Heart left ventricle (tissue), 16 donors: Measurements from ENCODE around the gene ABCA12. TPM values are rescaled to one million over a fixed set of nuclear protein-coding genes. Genes with fewer than 3 reads are reported as not detected.

Experiments
- ATAC-seq, 4 donors: fragments of 200-7000 bp; cut with Tn5 transposase; one replicate each; pipeline ENCODE4 v1.9.1; 2020 to 2022; ENCODE audit warnings: moderate library complexity in 4 of 4, mild to moderate bottlenecking in 3 of 4, moderate number of reproducible peaks in 1 of 4
- DNase-seq, 5 donors: peaks; one replicate each; pipeline ENCODE4 v3.0.0-alpha.2; 2020
- H3K27ac ChIP-seq, 12 donors: fragments of 200-600 bp; sonication (generic) in 4 of 12; one replicate each; pipeline versions ENCODE4 v1.5.0 to v1.8.0; 2016 to 2022; ENCODE audit warnings: mild to moderate bottlenecking in 2 of 12
- H3K27me3 ChIP-seq, 9 donors: fragments of 200-600 bp; sonication (generic) in 2 of 9; one replicate each; pipeline versions ENCODE4 v1.5.1 to v1.8.0; 2016 to 2022; ENCODE audit warnings: mild to moderate bottlenecking in 3 of 9
- H3K36me3 ChIP-seq, 9 donors: fragments of 200-600 bp; sonication (generic) in 2 of 9; one replicate each; pipeline versions ENCODE4 v1.5.0 to v1.8.0; 2018 to 2022; ENCODE audit warnings: mild to moderate bottlenecking in 2 of 9
- H3K4me1 ChIP-seq, 12 donors: fragments of 200-600 bp; sonication (generic) in 4 of 12; one replicate each; pipeline versions ENCODE4 v1.5.0 to v1.8.0; 2016 to 2022; ENCODE audit warnings: mild to moderate bottlenecking in 3 of 12
- H3K4me3 ChIP-seq, 12 donors: fragments of 200-600 bp; sonication (generic) in 4 of 12; one replicate each; pipeline versions ENCODE4 v1.5.0 to v1.8.0; 2017 to 2022; ENCODE audit warnings: mild to moderate bottlenecking in 9 of 12, moderate library complexity in 4 of 12
- H3K9me3 ChIP-seq, 12 donors: fragments of 200-600 bp; sonication (generic) in 4 of 12; one replicate each; pipeline versions ENCODE4 v1.5.0 to v1.8.0; 2016 to 2022; ENCODE audit warnings: mild to moderate bottlenecking in 1 of 12
- CTCF ChIP-seq, 12 donors: fragments of 200-600 bp; sonication (generic) in 4 of 12; IDR thresholded peaks; one replicate each; pipeline versions ENCODE4 v1.5.0 to v1.8.0; 2018 to 2022; ENCODE audit warnings: antibody characterized with exemption in 12 of 12, mild to moderate bottlenecking in 5 of 12
- POLR2A ChIP-seq, 2 donors: fragments of 450-650 bp; IDR thresholded peaks; one replicate each; pipeline ENCODE4 v1.6.1; 2017; ENCODE audit warnings: antibody characterized with exemption in 2 of 2, mild to moderate bottlenecking in 2 of 2, moderate library complexity in 2 of 2
- WGBS, 4 donors: extraction: QIAGEN DNeasy Blood & Tissue Kit in 2 of 4; methylation state at CpG; one replicate each; pipeline versions ENCODE4 v1.1.5 to v1.1.7; 2013 to 2018; 5-methylcytosine and 5-hydroxymethylcytosine counted together
- intact Hi-C, 10 donors: fragments of 100-400 bp; cut with DNase I; formaldehyde crosslinking; loops; one replicate each; pipeline versions ENCODE4 v1.11.1 to v1.14.2; 2022
- polyA plus RNA-seq, 2 donors: library from polyadenylated mRNA; stranded (reverse); fragments of 200-250 nt; gene quantifications; one replicate each; pipeline ENCODE4 v1.2.3, GENCODE V29; 2013
- total RNA-seq, 9 donors: library from RNA; depleted of rRNA in 2 of 9; stranded (reverse); fragments of >200 nt in 2 of 9; fragmentation: NEBNext Ultra II Directional in 3 of 9; extraction: Animal tissue kit (Norgen Biotek cat#: 25700) in 3 of 9; gene quantifications; one replicate each; pipeline versions ENCODE4 v1.1.0 to v1.2.4, GENCODE V29; 2016 to 2023
- donor health status: ischemic (EF 13 %, LVEDD 7.1; RV severe dilation, severe dysfunction).
- donor health status: healthy with polysubstance abuse.
- donor health status: DM: no; HTN: yes; CAD: no.
- donor health status: DM: no; HTN: no; CAD: no.
- donor health status: ischemic (EF 25% LVEDD 6.9; RV normal size, moderate dysfunction).
- donor health status: ischemic (EF 25% LVEDD 5.7; RV mildly dilated, moderate dysfunction).
- donor health status: healthy.
- donor health status: DM: yes; HTN: yes; CAD: no.
- donor health status: ischemic (EF 35%, LVEDD 5.7; RV mildly dilated, moderate dysfunction).
- donor health status: nonischemic (EF 11% LVEDD 7.7; RV severe dilation, severe dysfunction).
- donor health status: DM: yes; HTN: yes; CAD: no.
- donor health status: PGD.
- donor health status: ischemic (EF 29% LVEDD 5.4; RV normal size, mild dysfunction).
- donor health status: nonischemic (EF 23%, LVEDD 6.1; RV moderate dilation, normal function).

ABCA12 gene
- total and polyA plus RNA-seq, 11 donors = 0.02 TPM; not detected in 10

DNA sequence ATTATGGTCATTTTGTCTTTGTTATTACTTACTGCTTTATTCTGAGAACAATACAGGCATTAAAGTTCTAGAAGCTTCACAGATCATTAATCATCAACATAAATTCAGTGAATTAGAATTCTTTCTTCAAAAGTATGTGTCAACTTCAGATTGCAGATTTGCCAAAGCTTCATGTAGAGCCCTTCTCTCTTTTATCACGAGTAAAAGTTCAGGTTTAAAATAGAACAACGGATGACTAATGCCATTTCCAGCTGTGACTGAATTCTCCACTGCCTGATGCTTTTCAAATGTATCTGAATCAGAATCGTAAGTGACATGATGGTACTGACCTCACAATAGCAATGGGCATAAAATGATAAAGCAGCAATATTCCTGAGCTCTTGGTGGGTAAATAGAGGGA lies 116.0 kb downstream of the ABCA12 start:
- no peak for DNase-seq
- H3K27me3 ChIP-seq = no peaks in the 10 kb centered on the region
- H3K4me3 ChIP-seq = no peak overlapping the region
- 4 to 9% (median 7%) methylated on average over 3 of the region's 3 CpGs for WGBS, 4 donors
- H3K27ac ChIP-seq = peak overlapping the region in 8 of 12 donors; percentile 43 to 70 (median 60)
- TF ChIP-seq CTCF (IDR thresholded peaks at IDR 0.05) (no peak), POLR2A (IDR thresholded peaks at IDR 0.05) (no peak)
- no peaks in the 10 kb centered on the region for H3K9me3 ChIP-seq
- peaks cover 0 to 11% (median 3%) of the 10 kb centered on the region in 12 donors for H3K4me1 ChIP-seq
- ATAC-seq = peak in 3 of 4 donors; percentile 67 to 76 (median 75)
- no peaks in the 10 kb centered on the region for H3K36me3 ChIP-seq
- intact Hi-C loops = no loop called here

GRCh38 chr2:215020283-215020682 lies 118.1 kb downstream of the ABCA12 start:
- no peak overlapping the region for H3K4me3 ChIP-seq
- no peak for DNase-seq
- no peak overlapping the region for H3K27ac ChIP-seq
- no peaks in the 10 kb centered on the region for H3K9me3 ChIP-seq
- 46 to 50% (median 47%) methylated on average over 2 of the region's 2 CpGs for WGBS, 4 donors
- no peak for ATAC-seq
- TF ChIP-seq CTCF (IDR thresholded peaks at IDR 0.05) = no peak
- TF ChIP-seq POLR2A (IDR thresholded peaks at IDR 0.05) = no peak
- H3K4me1 ChIP-seq = peaks cover 0 to 11% (median 3%) of the 10 kb centered on the region in 12 donors
- H3K36me3 ChIP-seq = no peaks in the 10 kb centered on the region
- intact Hi-C loops = no loop called here
- H3K27me3 ChIP-seq = no peaks in the 10 kb centered on the region

DNA sequence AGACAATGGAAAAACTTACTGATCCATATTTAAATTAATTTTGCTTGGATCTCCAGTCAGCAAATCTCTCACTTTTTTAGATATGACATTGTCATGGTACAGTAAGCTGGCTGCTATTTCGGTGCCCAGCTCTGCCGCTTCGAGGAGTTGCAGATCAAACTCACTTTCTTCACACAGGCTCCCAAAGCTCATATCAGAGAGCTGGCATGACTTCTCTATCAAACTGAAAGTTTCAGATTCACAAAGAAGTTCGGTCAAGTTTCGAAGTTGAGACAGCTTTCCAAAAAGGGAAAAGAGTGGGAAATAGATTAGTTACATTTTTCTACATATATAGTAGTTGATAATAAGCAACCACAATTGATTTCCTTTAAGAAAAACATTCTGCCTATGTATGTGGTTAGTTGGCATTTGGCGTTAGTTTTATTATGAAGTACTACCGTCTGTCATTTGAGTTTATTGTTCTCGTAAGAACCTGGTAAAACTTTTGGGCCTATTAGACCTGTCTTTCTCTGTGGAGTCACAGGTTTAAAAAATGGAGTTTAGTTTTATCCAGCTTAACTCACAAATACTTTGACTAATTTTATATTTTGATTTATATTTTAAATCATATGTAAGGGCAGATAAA lies 118.8 kb downstream of the ABCA12 start:
- DNase-seq = no peak
- Histone ChIP-seq H3K4me3 (no peak overlapping the region), H3K36me3 (no peaks in the 10 kb centered on the region), H3K27me3 (no peaks in the 10 kb centered on the region), H3K4me1 (peaks cover 0 to 11% (median 3%) of the 10 kb centered on the region in 12 donors), H3K9me3 (no peaks in the 10 kb centered on the region), H3K27ac (peak overlapping the region in 1 of 12 donors; percentile 15)
- intact Hi-C loops = no loop called here
- ATAC-seq = peak in 1 of 4 donors; percentile 39
- TF ChIP-seq CTCF (IDR thresholded peaks at IDR 0.05) (no peak), POLR2A (IDR thresholded peaks at IDR 0.05) (no peak)
- whole genome bisulfite sequencing, 4 donors = 71 to 78% (median 76%) methylated on average over 8 of the region's 8 CpGs

DNA sequence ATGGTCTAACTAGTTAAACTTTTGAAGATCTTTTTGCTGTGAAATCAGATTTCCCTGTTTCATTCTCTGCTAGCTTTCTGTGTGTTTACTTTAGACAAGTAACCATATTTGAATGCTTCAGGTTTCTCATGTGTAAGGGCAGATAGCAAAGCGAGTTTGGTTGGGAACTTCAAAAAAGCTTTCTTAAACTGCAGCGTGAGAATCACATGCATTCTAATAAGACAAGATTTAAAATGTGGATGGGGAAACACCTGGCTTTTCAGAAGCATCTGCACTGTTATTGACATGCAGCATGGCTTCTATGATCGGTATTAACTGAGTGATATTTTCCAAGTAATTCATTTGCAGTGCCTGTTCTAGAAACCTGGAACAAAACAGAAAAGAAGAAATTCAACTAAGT lies 119.3 kb downstream of the ABCA12 start:
- H3K4me1 ChIP-seq = peaks cover 0 to 15% (median 3%) of the 10 kb centered on the region in 12 donors
- TF ChIP-seq POLR2A (IDR thresholded peaks at IDR 0.05) (no peak), CTCF (IDR thresholded peaks at IDR 0.05) (no peak)
- 77 to 88% (median 85%) methylated on average over 3 of the region's 3 CpGs for WGBS, 4 donors
- H3K9me3 ChIP-seq = no peaks in the 10 kb centered on the region
- DNase-seq (no peak), ATAC-seq (no peak)
- H3K27ac ChIP-seq = no peak overlapping the region
- H3K27me3 ChIP-seq = no peaks in the 10 kb centered on the region
- H3K4me3 ChIP-seq = no peak overlapping the region
- intact Hi-C loops = no loop called here
- H3K36me3 ChIP-seq = no peaks in the 10 kb centered on the region
